ENCODE data around the gene IRF4.

Gene IRF4

GRCh38 chr6:362231-362923 lies 29.2 kb upstream of the IRF4 start:
- no peaks in the 10 kb centered on the region for H3K36me3 ChIP-seq (ENCODE audit: insufficient read depth, low read depth, low read length)
- no peak overlapping the region for H3K9ac ChIP-seq (ENCODE audit: low read depth, low read length)
- H3K27me3 ChIP-seq (ENCODE audit: insufficient read depth, low read length) = no peaks in the 10 kb centered on the region
- no peak overlapping the region for H3K4me3 ChIP-seq (ENCODE audit: low read length)
- H3K27ac ChIP-seq (ENCODE audit: low read length) = no peak overlapping the region
- H3K4me1 ChIP-seq (ENCODE audit: insufficient read depth, low read length) = no peaks in the 10 kb centered on the region
- peaks cover 27% of the 10 kb centered on the region for H3K9me3 ChIP-seq (ENCODE audit: insufficient read depth, low read depth, low read length)

DNA sequence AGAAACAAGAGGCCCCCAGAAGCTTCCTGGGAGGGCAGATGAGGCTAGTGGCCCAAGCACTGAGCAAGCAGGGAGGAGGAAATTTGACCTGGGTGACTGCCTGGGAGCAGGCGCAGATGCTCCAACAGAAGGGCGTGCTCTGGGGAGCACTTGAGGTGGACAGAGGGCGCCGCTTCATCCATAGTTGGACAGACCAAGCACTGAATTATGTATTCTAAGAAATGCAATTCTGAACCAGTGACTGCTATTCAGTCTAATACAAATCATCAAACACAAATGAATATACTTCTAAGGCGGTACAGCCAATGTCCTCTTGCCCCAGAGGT lies 28.7 kb upstream of the IRF4 start:
- peaks cover 27% of the 10 kb centered on the region for H3K9me3 ChIP-seq (ENCODE audit: insufficient read depth, low read depth, low read length)
- H3K27ac ChIP-seq (ENCODE audit: low read length) = no peak overlapping the region
- no peaks in the 10 kb centered on the region for H3K4me1 ChIP-seq (ENCODE audit: insufficient read depth, low read length)
- no peaks in the 10 kb centered on the region for H3K36me3 ChIP-seq (ENCODE audit: insufficient read depth, low read depth, low read length)
- H3K27me3 ChIP-seq (ENCODE audit: insufficient read depth, low read length) = no peaks in the 10 kb centered on the region
- no peak overlapping the region for H3K4me3 ChIP-seq (ENCODE audit: low read length)
- H3K9ac ChIP-seq (ENCODE audit: low read depth, low read length) = no peak overlapping the region

- Histone ChIP-seq H3K9ac (ENCODE audit: low read depth, low read length) (no peak overlapping the region), H3K4me1 (ENCODE audit: insufficient read depth, low read length) (no peaks in the 10 kb centered on the region), H3K36me3 (ENCODE audit: insufficient read depth, low read depth, low read length) (no peaks in the 10 kb centered on the region), H3K27ac (ENCODE audit: low read length) (no peak overlapping the region), H3K4me3 (ENCODE audit: low read length) (no peak overlapping the region), H3K9me3 (ENCODE audit: insufficient read depth, low read depth, low read length) (peaks cover 27% of the 10 kb centered on the region), H3K27me3 (ENCODE audit: insufficient read depth, low read length) (no peaks in the 10 kb centered on the region)
These were observed 28.3 kb upstream of the IRF4 start for GRCh38 chr6:363291-363690.

DNA sequence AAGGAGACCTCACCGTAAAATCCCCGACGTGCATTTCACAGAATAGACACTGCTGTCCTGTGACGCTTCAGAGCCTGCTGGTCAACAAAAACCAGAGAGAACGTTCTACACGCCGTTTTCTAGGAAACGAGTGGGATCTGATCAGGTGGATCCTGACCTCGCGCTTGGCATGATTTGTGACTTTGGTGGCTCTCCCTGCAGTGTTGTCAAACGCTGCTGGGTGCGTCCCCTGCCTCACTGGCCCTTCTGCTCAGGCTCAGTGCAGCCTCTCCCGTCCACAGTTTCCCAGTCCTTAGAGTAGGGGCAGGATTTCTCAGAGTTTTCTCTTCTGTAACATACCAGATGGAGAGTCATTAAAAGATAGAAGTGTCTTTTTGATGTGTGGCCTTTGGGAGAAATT lies 27.6 kb upstream of the IRF4 start:
- Histone ChIP-seq H3K27me3 (ENCODE audit: insufficient read depth, low read length) (no peaks in the 10 kb centered on the region), H3K4me3 (ENCODE audit: low read length) (no peak overlapping the region), H3K4me1 (ENCODE audit: insufficient read depth, low read length) (no peaks in the 10 kb centered on the region), H3K27ac (ENCODE audit: low read length) (no peak overlapping the region), H3K9me3 (ENCODE audit: insufficient read depth, low read depth, low read length) (peaks cover 27% of the 10 kb centered on the region), H3K36me3 (ENCODE audit: insufficient read depth, low read depth, low read length) (no peaks in the 10 kb centered on the region), H3K9ac (ENCODE audit: low read depth, low read length) (no peak overlapping the region)

GRCh38 chr6:364609-365540 lies 26.7 kb upstream of the IRF4 start:
- Histone ChIP-seq H3K9me3 (ENCODE audit: insufficient read depth, low read depth, low read length) (peaks cover 27% of the 10 kb centered on the region), H3K4me3 (ENCODE audit: low read length) (no peak overlapping the region), H3K27ac (ENCODE audit: low read length) (no peak overlapping the region), H3K27me3 (ENCODE audit: insufficient read depth, low read length) (no peaks in the 10 kb centered on the region), H3K36me3 (ENCODE audit: insufficient read depth, low read depth, low read length) (no peaks in the 10 kb centered on the region), H3K4me1 (ENCODE audit: insufficient read depth, low read length) (no peaks in the 10 kb centered on the region), H3K9ac (ENCODE audit: low read depth, low read length) (no peak overlapping the region)

GRCh38 chr6:365835-366234 lies 25.7 kb upstream of the IRF4 start:
- H3K4me1 ChIP-seq (ENCODE audit: insufficient read depth, low read length) = no peaks in the 10 kb centered on the region
- H3K27me3 ChIP-seq (ENCODE audit: insufficient read depth, low read length) = no peaks in the 10 kb centered on the region
- peaks cover 31% of the 10 kb centered on the region for H3K9me3 ChIP-seq (ENCODE audit: insufficient read depth, low read depth, low read length)
- no peak overlapping the region for H3K9ac ChIP-seq (ENCODE audit: low read depth, low read length)
- H3K36me3 ChIP-seq (ENCODE audit: insufficient read depth, low read depth, low read length) = no peaks in the 10 kb centered on the region
- no peak overlapping the region for H3K4me3 ChIP-seq (ENCODE audit: low read length)
- no peak overlapping the region for H3K27ac ChIP-seq (ENCODE audit: low read length)

- no peak overlapping the region for H3K9ac ChIP-seq (ENCODE audit: low read depth, low read length)
These were observed 24.9 kb upstream of the IRF4 start for GRCh38 chr6:366389-367297.

GRCh38 chr6:367298-367794 lies 24.2 kb upstream of the IRF4 start:
- no peak overlapping the region for H3K27ac ChIP-seq (ENCODE audit: low read length)
- no peaks in the 10 kb centered on the region for H3K4me1 ChIP-seq (ENCODE audit: insufficient read depth, low read length)
- H3K27me3 ChIP-seq (ENCODE audit: insufficient read depth, low read length) = no peaks in the 10 kb centered on the region
- H3K9me3 ChIP-seq (ENCODE audit: insufficient read depth, low read depth, low read length) = peaks cover 31% of the 10 kb centered on the region
- H3K36me3 ChIP-seq (ENCODE audit: insufficient read depth, low read depth, low read length) = no peaks in the 10 kb centered on the region
- no peak overlapping the region for H3K4me3 ChIP-seq (ENCODE audit: low read length)
- H3K9ac ChIP-seq (ENCODE audit: low read depth, low read length) = no peak overlapping the region

More at GRCh38 chr6:366389-367297, 24.9 kb upstream of the IRF4 start:
- no peaks in the 10 kb centered on the region for H3K4me1 ChIP-seq (ENCODE audit: insufficient read depth, low read length)
- H3K36me3 ChIP-seq (ENCODE audit: insufficient read depth, low read depth, low read length) = no peaks in the 10 kb centered on the region
- H3K27ac ChIP-seq (ENCODE audit: low read length) = no peak overlapping the region
- H3K4me3 ChIP-seq (ENCODE audit: low read length) = no peak overlapping the region
- no peaks in the 10 kb centered on the region for H3K27me3 ChIP-seq (ENCODE audit: insufficient read depth, low read length)
- H3K9me3 ChIP-seq (ENCODE audit: insufficient read depth, low read depth, low read length) = peaks cover 31% of the 10 kb centered on the region

GRCh38 chr6:367891-368630 lies 23.5 kb upstream of the IRF4 start:
- Histone ChIP-seq H3K27me3 (ENCODE audit: insufficient read depth, low read length) (peaks cover 5% of the 10 kb centered on the region; the same call in 1 of the 2 replicates), H3K9ac (ENCODE audit: low read depth, low read length) (no peak overlapping the region), H3K4me3 (ENCODE audit: low read length) (no peak overlapping the region), H3K36me3 (ENCODE audit: insufficient read depth, low read depth, low read length) (no peaks in the 10 kb centered on the region), H3K4me1 (ENCODE audit: insufficient read depth, low read length) (no peaks in the 10 kb centered on the region), H3K9me3 (ENCODE audit: insufficient read depth, low read depth, low read length) (peaks cover 25% of the 10 kb centered on the region), H3K27ac (ENCODE audit: low read length) (no peak overlapping the region)

GRCh38 chr6:369559-370431 lies 21.8 kb upstream of the IRF4 start:
- no peak overlapping the region for H3K4me3 ChIP-seq (ENCODE audit: low read length)
- no peaks in the 10 kb centered on the region for H3K36me3 ChIP-seq (ENCODE audit: insufficient read depth, low read depth, low read length)
- H3K27ac ChIP-seq (ENCODE audit: low read length) = no peak overlapping the region
- no peak overlapping the region for H3K9ac ChIP-seq (ENCODE audit: low read depth, low read length)
- H3K9me3 ChIP-seq (ENCODE audit: insufficient read depth, low read depth, low read length) = peaks cover 8% of the 10 kb centered on the region; the same call in 1 of the 2 replicates
- H3K4me1 ChIP-seq (ENCODE audit: insufficient read depth, low read length) = peaks cover 5% of the 10 kb centered on the region; the same call in 1 of the 2 replicates
- H3K27me3 ChIP-seq (ENCODE audit: insufficient read depth, low read length) = peaks cover 12% of the 10 kb centered on the region; the same call in 1 of the 2 replicates

Measured in iPS-20b (cell line).